AG08395 (cell line): ENCODE data around the gene GANC.
"Not testable (repeated sequence)": the region's sequence is repeated elsewhere in the genome, so short reads cannot be mapped to it uniquely, and the experiment has no call there.

ENCODE experiments used
- DNase-seq: peaks from one replicate; pipeline ENCODE4 v3.0.0; 2012; ENCODE audit warnings: mixed read lengths, low spot score

GANC gene

DNA sequence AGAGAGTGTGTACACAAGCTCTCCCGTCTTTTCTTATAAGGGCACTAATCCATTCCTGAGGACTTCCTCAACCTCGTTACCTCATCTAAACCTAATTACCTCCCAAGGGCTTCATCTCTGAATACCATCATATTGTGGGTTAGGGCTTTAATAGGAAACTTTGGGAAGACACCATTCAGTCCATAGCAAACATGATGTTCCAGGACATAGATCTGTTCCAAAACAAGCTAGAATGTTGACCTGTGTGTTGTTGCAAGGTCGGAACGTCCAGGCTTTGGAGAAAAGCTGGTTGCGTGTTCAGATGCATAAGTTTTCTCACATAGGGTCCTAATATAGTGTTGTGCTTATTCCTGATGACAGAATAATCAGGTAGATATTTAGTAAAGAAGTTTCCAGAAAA is 9.9 kb downstream of the GANC start:
- no peak for DNase-seq

DNA sequence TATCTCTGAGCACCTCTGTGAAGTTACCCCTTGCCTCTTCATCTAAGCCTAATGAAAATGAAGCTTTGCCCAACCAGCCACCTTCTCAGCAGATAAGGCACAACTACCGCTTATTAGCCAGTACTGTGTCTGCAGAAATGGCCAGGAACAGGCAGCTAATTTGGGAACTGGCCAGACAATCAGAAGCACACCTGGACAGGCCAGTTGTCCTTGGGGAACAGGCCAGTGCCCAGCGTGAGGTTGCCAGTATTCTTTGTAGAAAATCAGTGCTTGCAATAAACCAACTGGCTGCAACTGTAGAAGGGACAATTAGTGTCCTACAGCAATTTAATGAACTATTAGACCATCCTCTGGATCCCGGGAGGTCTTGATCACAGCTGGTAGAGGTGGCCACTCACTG is 10.7 kb downstream of the GANC start:
- DNase-seq, result no peak

DNA sequence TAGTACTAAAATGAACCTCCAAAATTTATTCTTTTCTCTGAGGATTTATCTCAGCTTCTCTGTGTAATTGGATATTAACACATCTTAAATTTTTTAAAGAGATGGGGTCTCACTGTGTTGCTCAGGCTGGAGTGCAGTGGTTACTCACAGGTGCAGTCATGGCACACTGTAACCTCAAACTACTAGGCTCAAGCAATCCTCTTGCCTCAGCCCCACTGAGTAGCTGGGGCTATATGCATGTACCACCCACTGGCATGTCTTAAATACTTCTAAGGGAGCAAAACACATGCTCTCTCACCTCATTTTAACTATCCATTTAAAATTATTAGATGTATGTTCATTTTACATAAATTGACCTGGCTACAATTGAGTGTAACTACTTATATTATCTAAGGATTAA is 11.6 kb downstream of the GANC start:
- DNase-seq, result no peak

DNA sequence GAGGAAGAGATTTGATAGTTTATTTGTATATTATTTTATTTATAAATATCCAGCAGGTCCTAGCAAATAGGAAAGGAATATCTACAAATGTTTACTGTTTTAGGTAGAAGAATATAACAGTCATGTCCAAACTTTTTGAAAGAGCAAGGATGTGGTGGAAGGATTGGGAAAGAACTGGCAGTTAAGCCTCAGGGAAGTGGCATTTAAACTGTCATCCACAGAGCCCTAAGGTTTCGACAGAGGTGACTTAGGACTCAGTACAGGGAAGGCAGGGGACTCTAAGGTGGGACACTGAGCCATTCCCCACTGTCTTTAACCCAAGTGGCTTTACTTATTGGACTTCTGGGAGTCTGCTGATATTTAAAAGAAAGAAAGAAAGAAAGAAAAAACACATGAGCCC is 12.0 kb downstream of the GANC start:
- no peak for DNase-seq

DNA sequence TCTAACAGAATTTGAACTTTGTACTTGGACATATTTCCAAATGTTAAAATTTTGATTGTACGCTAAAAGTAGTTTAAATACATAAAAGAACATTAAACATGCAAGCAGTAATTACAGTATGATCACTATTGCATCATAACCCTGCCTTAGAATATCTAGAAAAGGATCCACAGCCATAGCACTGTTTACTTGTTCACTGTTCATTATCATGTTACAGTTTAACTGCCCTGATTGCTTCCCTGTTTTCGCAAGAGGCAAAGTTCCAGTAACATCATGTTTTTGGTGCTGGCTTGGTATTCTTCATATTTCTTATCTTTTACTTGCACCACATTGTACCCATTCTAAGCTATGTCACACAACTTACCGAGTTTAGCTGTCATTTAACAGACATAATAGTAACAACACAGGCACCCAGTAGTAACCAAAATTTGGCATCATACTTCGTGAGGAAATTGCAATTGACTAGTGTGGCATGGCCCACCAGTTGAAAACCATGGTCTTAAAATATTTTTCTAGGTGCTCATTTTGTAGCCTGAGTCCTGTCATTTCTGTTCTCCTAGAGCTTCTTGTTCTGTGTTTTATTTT is 13.5 kb downstream of the GANC start:
- DNase-seq, result no peak

DNA sequence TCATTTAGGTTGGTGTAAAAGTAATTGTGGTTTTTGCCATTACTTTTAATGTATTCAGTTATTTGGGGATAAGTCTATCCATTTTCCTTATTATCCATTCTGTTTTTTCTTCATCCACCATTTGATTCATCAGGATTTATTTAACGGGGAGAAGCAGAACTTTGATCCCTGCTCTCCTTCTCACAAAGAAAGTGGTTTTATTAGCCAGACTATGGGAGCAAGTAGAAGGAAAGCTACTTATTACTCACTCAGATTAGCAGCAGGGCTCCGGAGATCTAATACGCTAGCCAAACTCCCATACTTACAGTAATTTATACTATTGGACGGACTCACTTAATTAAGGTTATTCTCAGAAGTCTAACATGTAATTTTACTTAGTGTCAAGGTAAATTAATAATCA is 14.9 kb downstream of the GANC start:
- no peak for DNase-seq

DNA sequence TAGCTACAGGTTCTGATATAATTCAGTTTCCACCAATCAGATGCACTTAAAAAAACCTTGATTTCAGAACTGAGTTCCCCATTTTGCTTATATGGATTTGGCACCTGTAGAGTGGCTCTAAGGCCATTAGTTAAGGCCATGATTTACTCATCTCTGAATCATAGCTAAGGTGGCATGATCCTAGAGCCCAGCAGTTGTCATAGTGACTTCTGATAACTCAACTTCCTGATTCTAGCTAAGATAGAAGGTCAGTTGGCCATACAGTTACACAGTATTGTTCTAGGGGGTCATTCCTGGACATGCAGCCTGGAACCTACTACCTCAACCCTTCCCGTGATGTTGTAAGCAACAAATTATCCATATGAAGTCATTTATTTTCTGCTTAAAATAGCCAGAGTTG is 16.2 kb downstream of the GANC start:
- no peak for DNase-seq

DNA sequence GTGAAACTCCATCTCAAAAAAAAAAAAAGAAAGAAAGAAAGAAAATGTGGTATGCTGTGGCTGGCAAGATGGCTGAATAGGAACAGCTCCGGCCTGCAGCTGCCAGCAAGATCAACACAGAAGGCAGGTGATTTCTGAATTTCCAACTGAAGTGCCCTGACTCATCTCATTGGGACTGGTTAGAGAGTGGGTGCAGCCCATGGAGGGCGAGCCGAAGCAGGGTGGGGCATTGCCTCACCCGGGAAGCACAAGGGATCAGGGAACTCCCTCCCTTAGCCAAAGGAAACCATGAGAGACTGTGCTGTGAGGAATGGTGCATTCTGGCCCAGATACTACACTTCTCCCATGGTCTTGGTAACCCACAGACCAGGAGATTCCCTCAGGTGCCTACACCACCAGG is 28.0 kb downstream of the GANC start:
- DNase-seq, result not testable (repeated sequence)

DNA sequence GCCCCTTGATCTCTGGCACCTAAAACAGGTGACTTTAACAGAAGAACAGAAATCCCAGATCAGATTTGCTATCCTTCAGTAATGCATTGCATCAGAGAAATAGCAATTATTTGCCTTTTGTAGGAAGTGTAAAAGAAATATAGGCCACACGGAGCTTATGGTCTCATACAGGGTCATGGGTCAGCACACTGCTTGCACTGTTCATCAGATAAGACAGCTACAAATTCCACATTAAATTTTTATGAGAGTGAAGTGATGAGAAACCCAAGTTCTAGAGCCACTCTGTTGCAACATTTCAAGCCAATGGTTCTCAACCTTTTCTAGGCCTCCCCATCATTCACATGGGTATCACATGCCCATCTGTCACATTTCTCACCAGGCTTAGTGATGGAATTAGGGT is 33.7 kb downstream of the GANC start:
- DNase-seq, result no peak

DNA sequence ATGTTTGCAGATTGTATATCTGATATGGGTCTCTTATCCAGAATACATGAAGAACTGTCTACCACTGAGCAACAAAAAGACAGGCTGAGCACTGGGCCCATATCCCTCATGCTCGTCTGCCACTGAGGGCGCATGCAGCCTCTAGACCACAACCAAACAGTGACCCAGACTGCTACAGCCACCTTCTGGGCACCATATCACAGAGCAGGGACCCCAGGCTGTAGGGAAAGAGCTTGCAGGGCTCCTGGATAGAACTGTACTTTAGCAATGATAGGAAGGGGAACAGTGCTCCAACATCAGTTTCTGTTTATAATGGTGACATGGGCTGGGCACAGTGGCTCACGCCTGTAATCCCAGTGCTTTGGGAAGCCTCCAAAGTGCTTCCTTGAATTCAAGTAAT is 40.5 kb downstream of the GANC start:
- DNase-seq, result no peak

DNA sequence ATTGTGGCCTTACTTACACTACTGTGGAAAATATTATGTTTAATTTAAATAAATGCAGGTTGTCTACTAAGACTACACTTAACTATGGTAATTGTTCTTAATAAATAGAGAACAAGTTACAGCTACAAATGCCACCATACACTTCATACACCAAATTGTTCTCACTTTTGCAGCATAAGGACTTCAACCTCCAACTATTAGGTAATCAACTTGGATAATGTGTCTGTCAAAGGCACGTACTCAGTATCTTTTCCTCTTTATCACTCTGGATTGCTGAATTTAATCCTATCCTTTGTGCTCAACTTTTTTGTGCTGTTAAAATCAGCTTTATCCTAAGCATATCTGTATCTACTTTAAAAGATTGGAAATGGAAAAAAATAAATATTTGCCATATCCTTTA is 41.8 kb downstream of the GANC start:
- DNase-seq, result no peak

DNA sequence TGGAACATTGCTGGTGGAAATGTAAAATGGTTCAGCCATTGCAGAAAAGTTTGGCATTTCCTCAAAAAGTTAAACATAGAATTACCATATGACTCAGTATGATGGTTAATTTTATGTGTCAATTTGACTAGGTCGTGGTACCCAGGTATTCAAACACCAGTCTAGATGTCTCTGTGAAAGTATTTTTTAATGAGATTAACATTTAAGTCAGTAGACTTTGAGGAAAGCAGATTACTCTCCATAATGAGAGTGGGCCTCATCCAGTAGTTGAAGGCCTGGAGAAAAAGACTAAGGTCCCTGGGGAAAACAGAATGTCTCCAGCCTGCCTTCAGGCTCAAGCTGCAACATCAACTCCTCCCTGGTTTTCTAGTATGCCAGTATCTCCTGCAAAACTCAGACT is 42.5 kb downstream of the GANC start:
- no peak for DNase-seq

DNA sequence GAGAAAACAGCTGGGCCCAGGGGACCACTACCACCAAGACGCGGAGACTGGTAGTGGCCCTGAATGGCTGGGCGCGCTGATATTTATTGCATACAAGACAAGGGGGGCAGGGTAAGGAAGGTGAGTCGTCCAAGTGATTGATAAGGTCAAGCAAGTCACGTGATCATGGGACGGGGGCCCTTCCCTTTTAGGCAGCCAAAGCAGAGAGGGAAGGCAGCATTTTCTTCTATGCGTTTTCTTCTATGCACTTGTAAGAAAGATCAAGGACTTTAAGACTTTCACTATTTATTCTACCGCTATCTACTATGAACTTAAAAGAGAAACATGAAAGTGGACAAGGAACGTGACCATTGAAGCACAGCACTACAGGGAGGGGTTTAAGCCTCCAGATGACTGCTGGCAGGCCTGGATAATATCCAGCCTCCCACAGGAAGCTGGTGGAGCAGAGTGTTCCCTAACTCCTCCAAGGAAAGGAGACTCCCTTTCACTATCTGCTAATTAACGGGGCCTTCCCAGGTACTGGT is 43.3 kb downstream of the GANC start:
- not testable (repeated sequence) for DNase-seq

DNA sequence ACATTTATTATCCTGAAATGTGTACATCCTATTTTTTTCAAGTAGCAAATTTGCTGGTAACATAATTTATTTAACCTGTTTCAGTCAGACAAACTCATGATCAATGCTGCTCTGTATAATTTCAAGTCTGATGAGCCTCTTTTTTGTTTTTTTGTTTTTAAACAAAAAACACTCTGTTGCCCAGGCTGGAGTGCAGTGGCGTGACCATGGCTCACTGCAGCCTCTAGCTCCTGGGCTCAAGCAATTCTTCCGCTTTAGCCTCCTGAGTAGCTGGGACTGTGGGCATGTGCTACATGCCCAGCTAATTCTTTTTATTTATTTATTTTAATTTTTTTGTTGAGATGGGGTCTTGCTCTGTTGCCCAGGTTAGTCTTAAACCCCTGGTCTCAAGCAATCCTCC is 46.2 kb downstream of the GANC start:
- DNase-seq, result no peak

DNA sequence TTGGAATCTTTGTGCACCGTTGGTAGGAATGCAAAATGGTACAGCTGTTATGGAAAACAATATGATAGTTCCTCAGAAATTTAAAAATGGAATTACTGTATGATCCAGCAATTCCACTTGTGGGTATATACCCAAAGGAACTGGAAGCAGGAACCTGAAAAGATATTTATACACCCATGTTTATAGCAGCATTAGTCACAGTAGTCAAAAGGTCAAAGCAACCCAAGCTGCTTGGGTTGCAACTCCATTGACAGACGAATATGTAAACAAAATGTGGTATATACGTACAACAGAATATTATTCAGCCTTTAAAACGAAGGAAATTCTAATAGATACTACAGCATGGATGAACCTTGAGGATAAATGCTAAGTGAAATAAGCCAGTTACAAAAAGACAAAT is 51.3 kb downstream of the GANC start:
- DNase-seq, result no peak

DNA sequence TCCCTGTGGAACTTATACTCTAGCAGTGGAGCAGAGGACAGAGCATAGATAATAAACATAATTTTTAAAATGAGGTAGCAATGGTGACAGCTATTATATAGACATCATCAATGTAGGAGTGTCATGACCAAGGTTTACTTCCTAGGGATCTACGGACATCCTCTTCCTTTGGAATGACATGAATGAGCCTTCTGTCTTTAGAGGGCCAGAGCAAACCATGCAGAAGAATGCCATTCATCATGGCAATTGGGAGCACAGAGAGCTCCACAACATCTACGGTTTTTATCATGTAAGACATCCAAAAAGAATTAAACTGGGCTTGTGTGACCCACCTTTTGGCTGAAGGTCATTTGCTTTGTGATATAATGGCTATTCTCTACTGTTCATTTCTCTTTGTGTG is 56.2 kb downstream of the GANC start:
- no peak for DNase-seq

DNA sequence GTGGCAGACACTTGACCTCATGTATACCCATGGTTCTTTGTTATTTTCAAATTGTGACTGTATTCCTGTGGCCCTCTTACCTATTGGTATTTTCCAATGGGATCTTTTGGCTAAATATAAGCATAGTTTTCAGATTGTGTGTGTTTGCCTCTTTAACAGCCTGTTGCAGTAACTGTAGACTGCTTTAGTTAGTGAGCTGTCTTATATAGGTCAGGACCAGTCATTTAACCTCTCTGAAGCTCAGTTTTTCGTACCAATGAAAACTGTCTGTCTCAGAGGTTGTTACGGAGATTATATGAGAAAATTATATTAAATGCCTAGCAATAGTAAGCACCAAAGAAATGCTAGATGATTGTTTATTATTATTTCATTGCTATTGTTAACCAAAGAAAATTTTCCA is 57.0 kb downstream of the GANC start:
- no peak for DNase-seq

DNA sequence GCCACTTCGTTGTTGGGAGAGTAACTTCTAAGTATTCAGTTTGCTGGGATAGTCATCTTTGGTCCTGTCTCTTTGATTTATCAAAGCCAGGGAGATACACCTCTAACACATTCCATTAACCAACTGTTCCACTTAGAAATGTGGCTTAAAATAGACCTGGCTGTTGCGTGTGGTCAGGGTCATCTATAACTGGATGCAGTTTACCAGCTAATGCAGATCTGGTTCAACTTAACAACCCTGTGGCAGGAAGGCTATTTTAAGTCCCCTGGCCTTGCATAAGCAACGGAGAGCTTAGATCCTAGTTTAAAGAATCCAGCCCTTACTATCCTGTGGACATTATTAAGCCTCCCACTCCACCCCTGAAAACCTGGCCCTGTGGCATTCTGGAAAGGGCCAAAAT is 58.2 kb downstream of the GANC start:
- no peak for DNase-seq

DNA sequence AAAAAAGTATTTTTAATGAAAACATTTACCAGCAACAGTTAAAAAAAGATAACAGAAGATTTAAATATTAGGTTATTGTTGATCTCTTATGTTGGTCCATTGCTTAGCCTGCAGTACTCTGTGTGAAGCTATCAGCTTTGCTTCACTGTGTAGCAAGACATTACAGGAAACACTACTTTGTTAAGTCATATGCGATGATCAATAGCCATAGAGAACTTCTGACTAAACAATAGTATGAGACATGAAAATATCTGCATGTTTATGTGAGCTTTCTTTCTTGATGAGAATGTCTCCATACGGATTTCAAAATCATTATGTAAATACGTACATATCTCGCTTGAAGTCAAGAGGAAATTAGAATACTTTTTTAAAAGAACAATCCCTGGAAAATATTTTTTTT is 59.3 kb downstream of the GANC start:
- no peak for DNase-seq

DNA sequence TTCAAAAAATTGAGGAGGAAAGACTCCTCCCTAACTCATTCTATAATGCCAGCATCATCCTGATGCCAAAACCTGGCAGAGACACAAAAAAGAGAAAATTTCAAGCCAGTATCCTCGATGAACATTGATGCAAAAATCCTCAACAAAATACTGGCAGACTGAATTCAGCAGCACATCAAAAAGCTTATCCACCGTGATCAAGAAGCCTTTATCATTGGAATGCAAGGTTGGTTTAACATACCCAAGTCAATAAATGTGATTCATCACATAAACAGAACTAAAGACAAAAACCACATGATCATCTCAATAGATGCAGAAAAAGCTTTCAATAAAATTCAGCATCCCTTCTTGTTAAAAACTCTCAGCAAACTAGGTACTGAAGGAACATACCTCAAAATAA is 62.1 kb downstream of the GANC start:
- no peak for DNase-seq

DNA sequence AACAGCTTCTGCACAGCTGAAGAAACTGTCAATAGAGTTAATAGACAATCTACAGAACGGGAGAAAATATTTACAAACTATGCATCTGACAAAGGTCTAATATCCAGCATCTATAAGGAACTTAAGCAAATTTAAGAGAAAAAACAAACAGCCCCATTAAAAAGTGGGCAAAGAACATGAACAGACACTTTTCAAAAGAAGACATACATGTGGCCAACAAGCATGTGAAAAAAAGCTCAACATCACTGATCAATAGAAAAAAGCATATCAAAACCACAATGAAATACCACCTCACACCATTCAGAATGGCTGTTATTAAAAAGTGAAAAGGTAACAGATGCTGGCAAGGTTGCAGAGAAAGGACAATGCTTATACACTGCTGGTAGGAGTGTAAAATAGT is 63.6 kb downstream of the GANC start:
- not testable (repeated sequence) for DNase-seq

DNA sequence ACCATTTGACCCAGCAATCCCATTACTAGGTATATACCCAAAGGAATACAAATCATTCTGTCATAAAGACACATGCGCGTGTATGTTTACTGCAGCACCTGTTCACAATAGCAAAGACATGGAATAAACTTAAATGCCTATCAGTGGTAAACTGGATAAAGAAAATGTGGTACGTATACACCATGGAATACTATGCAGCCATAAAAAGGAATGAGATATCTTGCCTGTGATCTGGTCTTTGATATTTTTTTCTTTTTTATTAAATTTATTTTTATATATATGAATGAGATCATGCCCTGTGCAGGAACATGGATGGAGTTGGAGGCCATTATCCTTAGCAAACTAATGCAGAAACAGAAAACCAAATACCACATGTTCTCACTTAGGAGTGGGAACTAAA is 64.1 kb downstream of the GANC start:
- DNase-seq, result not testable (repeated sequence)

DNA sequence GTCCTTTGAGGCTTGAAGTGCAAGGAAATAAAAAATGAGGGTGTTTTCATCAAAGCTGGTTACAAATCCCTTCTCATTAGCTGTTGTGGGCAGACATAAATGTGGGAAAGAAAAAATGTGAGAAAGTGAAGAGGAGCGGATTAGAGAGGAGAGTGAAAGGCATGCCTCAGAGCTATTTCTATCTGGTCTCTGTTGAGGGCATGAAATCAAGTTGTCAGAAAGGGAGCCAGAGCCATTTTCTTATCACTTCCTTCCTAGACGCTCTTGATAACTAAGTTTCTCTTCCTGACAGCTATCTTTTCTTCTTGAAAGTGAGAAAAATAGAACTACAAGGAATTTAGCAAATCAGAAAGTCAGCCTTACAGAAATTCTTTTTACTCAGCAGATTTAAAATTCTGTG is 65.5 kb downstream of the GANC start:
- DNase-seq, result no peak

DNA sequence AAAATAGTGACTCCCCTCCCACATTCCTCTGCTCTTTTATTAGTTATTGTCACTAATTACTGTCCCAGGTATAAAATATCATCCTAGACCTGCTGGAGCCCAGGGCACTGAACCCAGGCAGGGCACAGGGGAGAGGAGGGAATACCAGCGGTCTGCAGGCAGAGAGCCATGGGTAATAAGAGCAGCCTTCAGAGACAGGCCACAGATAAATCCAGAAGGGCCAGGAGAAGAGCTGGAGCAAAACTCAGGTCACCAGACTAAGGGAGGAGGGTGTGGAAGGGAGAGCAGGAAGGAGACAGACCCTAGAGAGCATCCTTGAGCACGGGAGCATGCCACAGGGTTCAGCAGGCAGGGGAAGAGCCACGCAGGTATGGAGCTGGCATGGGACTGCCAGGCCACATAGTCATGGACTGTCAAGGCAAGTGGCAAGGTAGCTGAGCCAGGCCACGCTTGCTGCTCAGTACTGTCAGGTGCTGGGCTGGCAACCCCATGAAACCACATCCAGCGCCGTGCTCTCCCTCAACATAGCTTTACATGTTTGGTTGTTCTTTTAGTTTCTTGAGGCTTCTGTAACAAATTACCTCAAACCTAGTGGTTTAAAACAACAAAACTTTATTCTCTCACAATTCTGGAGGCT is 70.7 kb downstream of the GANC start:
- no peak for DNase-seq
